Stimulated activated CD4-positive, alpha-beta T cell treated with anti-CD3 and anti-CD28 coated beads, TNF-alpha, amount 100 ng/mL, for 48 hours (primary cell): Measurements from ENCODE around the gene SH3BP5.

Experiments used
- DNase-seq, 3 donors: peaks; one replicate each; pipeline ENCODE4 v3.0.0-alpha.2; 2020; ENCODE audit warnings: low read depth in 3 of 3

The SH3BP5 gene

GRCh38 chr3:15325228-15325627, 7.2 kb downstream of the SH3BP5 start:
- DNase-seq, result no peak

- no peak for DNase-seq
Measured at GRCh38 chr3:15324379-15324808, 8.0 kb downstream of the SH3BP5 start.

- no peak for DNase-seq
Measured at GRCh38 chr3:15323063-15323462, 9.3 kb downstream of the SH3BP5 start.

- DNase-seq, result no peak
Measured at GRCh38 chr3:15321349-15321748, 11.0 kb downstream of the SH3BP5 start.

GRCh38 chr3:15319575-15319974, 12.8 kb downstream of the SH3BP5 start:
- DNase-seq, result no peak

GRCh38 chr3:15319136-15319535, 13.2 kb downstream of the SH3BP5 start:
- no peak for DNase-seq

- DNase-seq, result no peak
Measured at GRCh38 chr3:15318661-15319060, 13.7 kb downstream of the SH3BP5 start.

GRCh38 chr3:15316998-15317435, 15.4 kb downstream of the SH3BP5 start:
- DNase-seq, result no peak

GRCh38 chr3:15315003-15315402, 17.4 kb downstream of the SH3BP5 start:
- DNase-seq, result no peak

- DNase-seq, result no peak
Measured at GRCh38 chr3:15314276-15314675, 18.1 kb downstream of the SH3BP5 start.

GRCh38 chr3:15313461-15313860, 18.9 kb downstream of the SH3BP5 start:
- no peak for DNase-seq

GRCh38 chr3:15312550-15312949, 19.8 kb downstream of the SH3BP5 start:
- no peak for DNase-seq

GRCh38 chr3:15310491-15311370, 21.7 kb downstream of the SH3BP5 start:
- DNase-seq, result peak in 2 of 3 donors; percentile 51 to 71

- DNase-seq, result peak in 1 of 3 donors; percentile 48
Measured at GRCh38 chr3:15309662-15310335, 22.6 kb downstream of the SH3BP5 start.

GRCh38 chr3:15307580-15307979, 24.8 kb downstream of the SH3BP5 start:
- no peak for DNase-seq

- DNase-seq, result no peak
Measured at GRCh38 chr3:15306979-15307359, 25.4 kb downstream of the SH3BP5 start.

GRCh38 chr3:15305359-15305844, 27.0 kb downstream of the SH3BP5 start:
- DNase-seq, result no peak

GRCh38 chr3:15303728-15304127, 28.7 kb downstream of the SH3BP5 start:
- no peak for DNase-seq

- DNase-seq, result no peak
Measured at GRCh38 chr3:15303216-15303615, 29.2 kb downstream of the SH3BP5 start.

- no peak for DNase-seq
Measured at GRCh38 chr3:15301761-15302160, 30.6 kb downstream of the SH3BP5 start.

GRCh38 chr3:15300323-15301078, 31.9 kb downstream of the SH3BP5 start:
- no peak for DNase-seq

GRCh38 chr3:15299036-15299435, 33.4 kb downstream of the SH3BP5 start:
- DNase-seq, result no peak
